ENCODE data around the gene FBXW12. TPM values are rescaled to one million over a fixed set of nuclear protein-coding genes. Genes with fewer than 3 reads are reported as not detected.

The FBXW12 gene
- total RNA-seq, 4 donors from 2014 or later: not detected

DNA sequence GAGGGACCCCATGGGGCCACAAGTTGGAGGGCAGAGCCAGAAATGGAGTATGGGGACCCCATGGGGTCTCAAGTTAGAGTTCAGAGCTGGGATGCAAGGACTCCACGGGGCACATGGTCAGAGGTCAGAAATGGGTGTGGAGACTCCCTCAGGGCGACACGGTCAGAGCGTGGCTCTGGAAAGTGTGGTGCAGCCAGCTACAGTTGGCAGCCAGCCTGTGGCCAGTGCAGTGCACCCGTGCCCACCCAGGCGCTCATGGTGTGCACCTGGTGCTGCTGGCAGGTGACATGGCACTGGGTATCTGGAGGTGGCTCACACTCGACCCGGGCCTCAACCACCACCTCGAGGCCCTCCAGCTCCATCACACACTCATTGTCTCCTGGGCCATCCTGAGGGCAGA lies 46.6 kb downstream of the FBXW12 start:
- DNase-seq: no peak
- H3K36me3 ChIP-seq: peaks cover 54 to 65% of the 10 kb centered on the region in 2 donors
- WGBS, 2 donors: 89 to 93% methylated on average over 5 to 9 of the region's 9 CpGs
- H3K27ac ChIP-seq: no peak overlapping the region
- no peaks in the 10 kb centered on the region for H3K9me3 ChIP-seq
- TF ChIP-seq, protein P1, sequence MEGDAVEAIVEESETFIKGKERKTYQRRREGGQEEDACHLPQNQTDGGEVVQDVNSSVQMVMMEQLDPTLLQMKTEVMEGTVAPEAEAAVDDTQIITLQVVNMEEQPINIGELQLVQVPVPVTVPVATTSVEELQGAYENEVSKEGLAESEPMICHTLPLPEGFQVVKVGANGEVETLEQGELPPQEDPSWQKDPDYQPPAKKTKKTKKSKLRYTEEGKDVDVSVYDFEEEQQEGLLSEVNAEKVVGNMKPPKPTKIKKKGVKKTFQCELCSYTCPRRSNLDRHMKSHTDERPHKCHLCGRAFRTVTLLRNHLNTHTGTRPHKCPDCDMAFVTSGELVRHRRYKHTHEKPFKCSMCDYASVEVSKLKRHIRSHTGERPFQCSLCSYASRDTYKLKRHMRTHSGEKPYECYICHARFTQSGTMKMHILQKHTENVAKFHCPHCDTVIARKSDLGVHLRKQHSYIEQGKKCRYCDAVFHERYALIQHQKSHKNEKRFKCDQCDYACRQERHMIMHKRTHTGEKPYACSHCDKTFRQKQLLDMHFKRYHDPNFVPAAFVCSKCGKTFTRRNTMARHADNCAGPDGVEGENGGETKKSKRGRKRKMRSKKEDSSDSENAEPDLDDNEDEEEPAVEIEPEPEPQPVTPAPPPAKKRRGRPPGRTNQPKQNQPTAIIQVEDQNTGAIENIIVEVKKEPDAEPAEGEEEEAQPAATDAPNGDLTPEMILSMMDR (IDR thresholded peaks at IDR 0.05): no peak
- no peak for TF ChIP-seq POLR2A (IDR thresholded peaks at IDR 0.05)
- H3K4me3 ChIP-seq (replicated peaks in 1 of 3): no peak overlapping the region
- intact Hi-C loops (cut with DNase I): no loop called here
- H3K4me1 ChIP-seq: peaks cover 0 to 7% of the 10 kb centered on the region in 2 donors
- no peaks in the 10 kb centered on the region for H3K27me3 ChIP-seq

DNA sequence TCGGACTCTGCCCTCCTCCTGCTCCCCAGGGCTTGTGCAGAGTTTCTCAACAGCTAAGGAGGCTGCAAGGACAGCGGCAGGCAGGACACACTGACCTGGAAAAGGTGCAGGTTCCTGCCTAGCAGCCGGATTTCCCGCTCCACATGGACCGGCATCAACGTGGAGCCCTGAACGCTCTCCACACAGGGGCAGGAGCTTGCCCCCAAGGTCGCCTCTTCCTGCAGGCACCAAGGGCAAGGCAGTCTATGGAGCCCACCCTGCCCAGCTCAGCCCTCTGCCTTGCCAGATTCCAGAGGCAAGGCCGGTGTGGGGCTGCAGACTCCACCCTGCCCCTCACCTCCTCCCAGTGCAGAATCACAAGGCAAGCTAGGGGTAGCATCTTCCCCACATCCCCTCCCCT lies 47.1 kb downstream of the FBXW12 start:
- intact Hi-C loops (cut with DNase I): no loop called here
- no peaks in the 10 kb centered on the region for H3K27me3 ChIP-seq
- 97% methylated on average over 5 to 9 of the region's 9 CpGs for WGBS, 2 donors
- TF ChIP-seq, protein P1 (IDR thresholded peaks at IDR 0.05): no peak
- no peak for TF ChIP-seq POLR2A (IDR thresholded peaks at IDR 0.05)
- H3K27ac ChIP-seq: no peak overlapping the region
- H3K9me3 ChIP-seq: no peaks in the 10 kb centered on the region
- no peak overlapping the region for H3K4me3 ChIP-seq (replicated peaks in 1 of 3)
- H3K4me1 ChIP-seq: peaks cover 0 to 8% of the 10 kb centered on the region in 2 donors
- H3K36me3 ChIP-seq: peaks cover 49 to 61% of the 10 kb centered on the region in 2 donors
- DNase-seq: no peak

GRCh38 chr3:48419597-48419996 lies 47.6 kb downstream of the FBXW12 start:
- 93% methylated on average over 14 to 17 of the region's 17 CpGs for WGBS, 2 donors
- no peaks in the 10 kb centered on the region for H3K9me3 ChIP-seq
- no peak overlapping the region for H3K27ac ChIP-seq
- H3K4me3 ChIP-seq (replicated peaks in 1 of 3): no peak overlapping the region
- intact Hi-C loops (cut with DNase I): no loop called here
- no peak for TF ChIP-seq POLR2A (IDR thresholded peaks at IDR 0.05)
- TF ChIP-seq, protein P1 (IDR thresholded peaks at IDR 0.05): no peak
- H3K4me1 ChIP-seq: peaks cover 1 to 12% of the 10 kb centered on the region in 2 donors
- H3K27me3 ChIP-seq: no peaks in the 10 kb centered on the region
- peaks cover 44 to 56% of the 10 kb centered on the region in 2 donors for H3K36me3 ChIP-seq
- no peak for DNase-seq

- peaks cover 35 to 47% of the 10 kb centered on the region in 2 donors for H3K36me3 ChIP-seq
- H3K4me3 ChIP-seq (replicated peaks in 1 of 3): no peak overlapping the region
- TF ChIP-seq, protein P1 (IDR thresholded peaks at IDR 0.05): no peak
- no peak for TF ChIP-seq POLR2A (IDR thresholded peaks at IDR 0.05)
- no peak overlapping the region for H3K27ac ChIP-seq
- H3K27me3 ChIP-seq: no peaks in the 10 kb centered on the region
- no peak for DNase-seq
- WGBS, 2 donors: 89 to 97% methylated on average over 13 to 14 of the region's 14 CpGs
- H3K4me1 ChIP-seq: peaks cover 11 to 22% of the 10 kb centered on the region in 2 donors
- intact Hi-C loops (cut with DNase I): no loop called here
- H3K9me3 ChIP-seq: no peaks in the 10 kb centered on the region
Measured at GRCh38 chr3:48420561-48420960, 48.5 kb downstream of the FBXW12 start.

DNA sequence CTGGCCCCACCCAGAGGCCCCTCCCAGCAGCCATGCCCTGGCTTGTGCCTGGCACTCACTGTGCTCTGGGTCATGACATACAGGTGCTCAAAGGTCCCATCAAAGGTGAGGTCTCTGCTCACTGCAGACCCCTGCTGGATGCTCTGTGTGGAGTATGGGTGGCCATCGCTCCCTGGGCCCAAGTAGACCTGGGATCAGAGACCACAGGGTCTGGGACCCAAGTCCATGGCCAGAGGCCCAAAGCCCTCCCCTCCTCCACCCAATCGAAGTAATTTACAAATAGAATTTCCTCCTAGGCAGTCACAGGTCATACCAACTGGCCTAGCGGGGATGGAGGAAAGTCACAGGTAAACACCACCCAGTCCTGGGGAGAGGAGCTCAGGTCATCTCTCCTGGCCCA lies 50.3 kb downstream of the FBXW12 start:
- no peaks in the 10 kb centered on the region for H3K9me3 ChIP-seq
- H3K27ac ChIP-seq: no peak overlapping the region
- no peak for DNase-seq
- H3K36me3 ChIP-seq: peaks cover 23 to 30% of the 10 kb centered on the region in 2 donors
- H3K4me1 ChIP-seq: peaks cover 24 to 39% of the 10 kb centered on the region in 2 donors
- intact Hi-C loops (cut with DNase I): no loop called here
- H3K4me3 ChIP-seq (replicated peaks in 1 of 3): no peak overlapping the region
- 100% methylated on average over 1 to 3 of the region's 3 CpGs for WGBS, 2 donors
- no peak for TF ChIP-seq POLR2A (IDR thresholded peaks at IDR 0.05)
- TF ChIP-seq, protein P1 (IDR thresholded peaks at IDR 0.05): no peak
- H3K27me3 ChIP-seq: no peaks in the 10 kb centered on the region
